HG02970 (cell line): ENCODE results near the gene ACP3.

Experiments
- ATAC-seq: cut with Tn5 transposase; IDR thresholded peaks from one replicate; pipeline ENCODE4 v1.9.1; 2021; ENCODE audit warnings: mild to moderate bottlenecking, moderate library complexity, moderate number of reproducible peaks; ENCODE audit not compliant: unreplicated experiment, low FRiP score

Gene ACP3

GRCh38 chr3:132404276-132404675 is 87.1 kb downstream of the ACP3 start:
- no peak for ATAC-seq

- no peak for ATAC-seq
These were observed 88.0 kb downstream of the ACP3 start for GRCh38 chr3:132405188-132405587.

GRCh38 chr3:132405609-132406299 is 88.5 kb downstream of the ACP3 start:
- ATAC-seq, result no peak

GRCh38 chr3:132406587-132406986 is 89.4 kb downstream of the ACP3 start:
- no peak for ATAC-seq

- ATAC-seq, result no peak
These were observed 89.8 kb downstream of the ACP3 start for GRCh38 chr3:132407025-132407424.
